ENCODE measurements around the gene USH2A.

GRCh38 chr1:216176970-216177369, 246.3 kb downstream of the USH2A start:
- TF ChIP-seq CTCF (IDR thresholded peaks at IDR 0.05) (no peak), POLR2A (IDR thresholded peaks at IDR 0.05) (no peak), EP300 (IDR thresholded peaks at IDR 0.05) (no peak), POLR2AphosphoS5 (IDR thresholded peaks at IDR 0.05) (no peak)

Data from gastroesophageal sphincter (tissue), 3 donors.